HG03095 (cell line): ENCODE measurements around the gene CLEC17A.
"Not testable (repeated sequence)": the region's sequence is repeated elsewhere in the genome, so short reads cannot be mapped to it uniquely, and the experiment has no call there.

Experiments used
- ATAC-seq: cut with Tn5 transposase; IDR thresholded peaks from one replicate; pipeline ENCODE4 v1.9.1; 2021; ENCODE audit warnings: moderate library complexity; ENCODE audit not compliant: unreplicated experiment

The CLEC17A gene

GRCh38 chr19:14558370-14559066 is 24.4 kb upstream of the CLEC17A start:
- ATAC-seq = no peak

DNA sequence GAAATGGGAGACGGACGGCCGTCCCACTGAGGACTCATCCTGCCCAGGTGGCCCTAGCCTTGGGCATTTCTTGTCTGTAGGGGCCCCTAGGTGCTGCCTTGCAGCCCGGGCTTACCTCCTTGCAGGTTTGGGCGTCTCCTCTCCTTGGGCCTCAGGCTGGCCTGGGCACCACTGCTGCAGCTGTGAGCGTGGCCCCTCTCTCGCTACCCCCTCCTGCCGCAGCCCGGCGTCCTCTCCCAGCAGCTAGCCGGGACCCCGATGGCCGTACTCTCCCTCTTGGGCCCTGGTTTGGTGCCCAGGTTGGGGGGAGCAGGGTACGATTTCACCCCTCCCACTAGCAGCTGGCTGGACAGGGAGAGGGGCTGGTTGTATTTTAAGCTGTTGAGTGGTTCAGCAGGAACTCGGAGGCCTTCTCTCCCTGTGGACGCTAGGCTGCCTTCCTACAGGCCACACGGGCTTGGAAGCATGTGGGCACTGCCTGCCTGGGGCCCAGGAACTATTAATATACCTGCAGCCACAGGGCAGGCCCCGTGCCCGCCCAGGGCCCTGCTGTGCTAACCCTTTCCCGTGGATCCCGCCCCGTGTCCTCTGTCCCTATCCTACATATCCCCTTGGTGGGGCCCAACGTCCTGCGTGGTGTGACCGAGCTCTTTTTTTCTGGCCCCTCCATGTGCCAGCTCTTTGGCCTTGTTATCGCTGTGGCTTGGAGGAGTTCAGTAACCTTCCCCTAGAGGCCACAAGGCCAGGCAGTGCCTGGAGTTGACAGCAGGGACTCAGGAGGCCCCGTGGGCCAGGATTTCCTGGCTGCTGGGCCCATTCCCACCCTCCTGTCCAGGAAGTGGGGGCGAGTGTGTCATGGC is 22.7 kb upstream of the CLEC17A start:
- ATAC-seq = no peak

DNA sequence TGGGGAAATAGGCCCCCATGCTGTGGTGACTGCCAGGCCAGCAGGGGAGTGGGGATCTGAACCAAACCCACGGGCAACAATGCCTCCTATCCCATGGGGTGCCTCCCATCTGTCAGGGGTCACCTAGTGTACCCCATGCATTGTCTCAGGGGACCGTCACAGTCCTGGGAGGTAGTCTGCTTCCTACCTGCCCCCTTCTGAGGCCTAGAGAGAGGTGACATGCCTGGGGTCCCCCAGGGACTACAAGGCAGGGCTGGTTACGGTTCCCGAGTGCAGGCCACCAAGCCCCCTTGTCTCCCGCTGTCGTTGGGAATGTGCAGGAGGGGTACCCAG is 22.1 kb upstream of the CLEC17A start:
- no peak for ATAC-seq

GRCh38 chr19:14561249-14561648 is 21.6 kb upstream of the CLEC17A start:
- no peak for ATAC-seq

- ATAC-seq = no peak
Measured at GRCh38 chr19:14561847-14562351, 21.0 kb upstream of the CLEC17A start.

DNA sequence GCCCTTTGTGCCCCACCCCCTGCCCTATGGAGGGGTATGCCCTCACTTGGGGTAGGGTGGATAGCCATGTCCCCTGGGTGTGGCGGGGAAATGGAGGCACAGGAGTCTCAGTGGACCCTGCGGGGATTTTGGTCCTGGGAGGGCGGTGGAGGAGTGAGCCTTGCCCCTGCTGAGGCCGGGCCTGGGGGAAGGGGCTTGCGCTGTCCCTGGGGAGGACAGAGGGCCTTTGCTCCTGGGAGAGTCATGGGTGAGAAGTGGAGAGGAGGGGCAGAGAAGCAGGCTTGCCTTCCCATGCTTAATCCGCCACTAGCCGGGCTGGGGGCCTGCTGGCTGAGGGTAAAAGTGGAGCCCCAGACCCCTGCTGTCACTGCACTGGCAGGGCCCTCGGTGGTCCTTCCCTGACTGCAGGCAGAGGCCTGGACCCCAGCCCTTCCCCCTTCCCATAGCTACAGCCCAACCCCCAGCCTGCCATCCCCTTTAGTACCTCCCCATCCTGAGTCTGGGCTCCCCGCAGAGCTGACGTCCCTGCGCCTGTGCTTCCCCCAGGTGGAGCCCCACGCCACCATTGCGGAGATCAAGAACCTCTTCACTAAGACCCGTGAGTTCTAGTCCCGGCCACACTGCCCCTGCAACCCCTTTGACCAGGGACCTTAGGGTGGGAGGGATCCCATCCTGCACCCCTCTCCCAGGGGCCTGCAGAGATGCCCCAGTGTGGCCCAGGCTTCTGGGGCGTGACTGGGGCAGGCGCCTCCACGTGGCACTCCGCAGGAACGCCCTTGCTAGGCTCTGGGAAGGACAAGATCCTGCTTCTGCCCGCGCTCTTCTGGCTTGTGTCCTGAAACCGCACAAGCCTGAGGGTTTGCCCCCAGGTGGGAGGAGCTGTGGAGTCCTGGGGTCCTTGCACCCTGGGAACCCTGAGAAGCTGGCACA is 20.0 kb upstream of the CLEC17A start:
- ATAC-seq = no peak

- ATAC-seq = no peak
Measured at GRCh38 chr19:14563590-14563926, 19.3 kb upstream of the CLEC17A start.

DNA sequence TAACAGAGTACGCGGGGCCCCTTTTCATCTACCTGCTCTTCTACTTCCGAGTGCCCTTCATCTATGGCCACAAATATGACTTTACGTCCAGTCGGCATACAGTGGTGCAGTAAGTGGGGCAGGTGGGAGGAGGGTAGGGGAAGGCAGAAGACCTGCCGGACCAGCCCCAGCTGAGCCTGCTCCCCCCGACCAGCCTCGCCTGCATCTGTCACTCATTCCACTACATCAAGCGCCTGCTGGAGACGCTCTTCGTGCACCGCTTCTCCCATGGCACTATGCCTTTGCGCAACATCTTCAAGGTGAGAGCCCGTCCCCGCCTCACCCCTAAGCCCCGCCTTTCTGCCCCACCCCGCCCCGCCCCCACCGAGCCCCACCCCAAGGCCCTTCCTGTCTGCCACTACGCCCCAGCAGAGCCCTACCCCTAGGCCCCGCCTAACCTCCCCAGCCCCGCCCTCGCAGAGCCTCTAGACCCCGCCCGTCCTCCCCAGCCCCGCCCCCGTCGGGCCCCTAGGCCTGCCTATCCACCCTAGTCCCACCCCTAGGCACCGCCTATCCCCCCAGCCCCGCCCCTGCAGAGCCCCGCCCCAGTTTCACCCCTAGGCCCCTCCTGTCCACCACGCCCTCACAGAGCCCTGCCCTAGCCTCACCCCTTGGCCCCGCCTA is 18.8 kb upstream of the CLEC17A start:
- ATAC-seq = no peak

GRCh38 chr19:14564652-14565297 is 18.1 kb upstream of the CLEC17A start:
- not testable (repeated sequence) for ATAC-seq

DNA sequence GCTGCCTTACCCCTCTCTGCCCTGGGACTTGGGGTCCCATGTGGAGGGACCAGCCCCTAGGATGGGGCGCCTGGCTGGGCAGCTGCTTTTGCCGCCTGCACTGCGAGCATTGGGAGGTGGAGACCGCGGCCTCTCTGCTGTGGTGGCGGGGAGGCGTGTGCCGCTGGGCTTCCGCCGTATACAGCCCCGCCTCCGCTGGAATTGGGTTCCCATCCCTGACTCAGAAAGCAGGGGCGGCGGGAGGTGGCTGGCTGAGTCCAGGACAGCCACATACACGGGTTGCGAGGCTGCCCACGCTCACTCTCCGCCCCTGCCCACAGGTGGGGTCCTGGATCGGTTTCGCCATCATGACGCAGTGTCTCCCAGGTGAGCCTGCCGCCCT is 17.6 kb upstream of the CLEC17A start:
- ATAC-seq = no peak

- no peak for ATAC-seq
Measured at GRCh38 chr19:14565765-14566711, 16.8 kb upstream of the CLEC17A start.

- no peak for ATAC-seq
Measured at GRCh38 chr19:14566712-14567077, 16.2 kb upstream of the CLEC17A start.

GRCh38 chr19:14567079-14567478 is 15.8 kb upstream of the CLEC17A start:
- no peak for ATAC-seq

DNA sequence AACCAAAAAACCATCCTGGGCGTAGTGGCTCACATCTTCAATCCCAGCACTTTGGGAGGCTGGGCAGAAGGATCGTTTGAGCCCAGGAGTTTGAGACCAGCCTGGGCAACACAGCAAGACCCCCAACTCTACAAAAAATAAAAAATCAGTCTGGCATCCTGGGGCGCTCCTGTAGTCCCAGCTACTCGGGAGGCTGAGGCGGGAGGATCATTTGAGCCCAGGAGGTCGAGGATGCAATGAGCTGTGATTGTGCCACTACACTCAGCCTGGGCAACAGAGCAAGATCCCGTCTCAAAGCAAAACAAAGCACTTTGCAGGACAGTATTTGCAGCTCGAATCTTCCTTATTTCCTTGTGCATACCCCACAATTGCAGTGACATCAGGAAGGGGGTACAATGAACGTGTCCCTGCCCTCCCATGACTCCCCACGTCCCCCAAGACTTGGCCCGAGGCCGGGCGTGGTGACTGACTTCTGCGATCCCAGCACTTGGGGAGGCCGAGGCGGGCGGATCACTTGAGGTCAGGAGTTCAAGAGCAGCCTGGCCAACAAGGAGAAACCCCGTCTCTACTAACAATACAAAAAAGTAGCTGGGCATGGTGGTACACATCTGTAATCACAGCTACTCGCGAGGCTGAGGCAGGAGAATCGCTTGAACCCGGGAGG is 11.9 kb upstream of the CLEC17A start:
- ATAC-seq = no peak

GRCh38 chr19:14571695-14572490 is 11.0 kb upstream of the CLEC17A start, which contains the start of gene NDUFB7:
TSS of gene NDUFB7 (minus strand) at chr19:14572066. CDS start at chr19:14572000, 66 bp downstream.
- peak; percentile 68 for ATAC-seq

GRCh38 chr19:14575428-14575980 is 7.4 kb upstream of the CLEC17A start:
- ATAC-seq = no peak

- no peak for ATAC-seq
Measured at GRCh38 chr19:14576363-14576762, 6.5 kb upstream of the CLEC17A start.
